Calu3 (cell line): ENCODE measurements around the gene ETDC. TPM values are rescaled to one million over a fixed set of nuclear protein-coding genes. Genes with fewer than 3 reads are reported as not detected.

Source experiments
- BruUV-seq: library from RNA; stranded (reverse); fragments of 400-500 nt; replicated peaks from 2 replicates; lab custom pipeline; 2021; lab: Mats Ljungman, UMichigan
- CTCF ChIA-PET: fragments of 300-600 bp; sonication (Branson Sonifier 250); formaldehyde crosslinking; loops from one replicate; lab custom pipeline; 2022; ENCODE audit warnings: antibody characterized with exemption; lab: Charles Lee
- DNase-seq: peaks from one replicate; pipeline ENCODE4 v3.0.0; 2022
- H3K27ac Mint-ChIP-seq: one replicate; pipeline ENCODE4 v1.8.0; 2022; ENCODE audit warnings: mixed read lengths; ENCODE audit not compliant: unreplicated experiment
- H3K27me3 Mint-ChIP-seq: one replicate; pipeline ENCODE4 v1.8.0; 2022; ENCODE audit warnings: mixed read lengths; ENCODE audit not compliant: unreplicated experiment
- H3K36me3 Mint-ChIP-seq: one replicate; pipeline ENCODE4 v1.8.0; 2022; ENCODE audit warnings: mild to moderate bottlenecking, moderate library complexity, mixed read lengths; ENCODE audit not compliant: insufficient read depth, unreplicated experiment
- H3K4me1 Mint-ChIP-seq: one replicate; pipeline ENCODE4 v1.8.0; 2022; ENCODE audit warnings: mild to moderate bottlenecking, low read depth, mixed read lengths; ENCODE audit not compliant: unreplicated experiment
- H3K4me3 Mint-ChIP-seq: one replicate; pipeline ENCODE4 v1.8.0; 2022; ENCODE audit warnings: mild to moderate bottlenecking, low read depth, moderate library complexity, mixed read lengths; ENCODE audit not compliant: unreplicated experiment
- H3K9me3 Mint-ChIP-seq: one replicate; pipeline ENCODE4 v1.8.0; 2022; ENCODE audit warnings: low read depth, mixed read lengths; ENCODE audit not compliant: unreplicated experiment
- CTCF ChIP-seq: fragments of 200-600 bp; IDR thresholded peaks from one replicate; pipeline ENCODE4 v1.8.0; 2022; ENCODE audit warnings: antibody characterized with exemption; ENCODE audit not compliant: unreplicated experiment
- intact Hi-C: fragments of 100-400 bp; cut with micrococcal nuclease; formaldehyde crosslinking; loops from one replicate; pipeline ENCODE4 v1.10.0; 2022; ENCODE audit not compliant: unreplicated experiment
- total RNA-seq: library from RNA; stranded (reverse); gene quantifications from 2 replicates; pipeline ENCODE4 v1.2.3, GENCODE V29; 2022

ETDC gene
- total RNA-seq, 1 experiment from 2014 or later: not detected

- DNase-seq: no peak
- intact Hi-C loops: no loop called here
- Mint-ChIP-seq H3K4me1 (no peaks in the 10 kb centered on the region), H3K4me3 (no peak overlapping the region), H3K27me3 (no peaks in the 10 kb centered on the region), H3K36me3 (no peaks in the 10 kb centered on the region), H3K27ac (no peak overlapping the region), H3K9me3 (peaks cover 9% of the 10 kb centered on the region)
- no TSS peak for BruUV-seq
- TF ChIP-seq CTCF: no peak
- CTCF ChIA-PET: no interaction called here
Measured at GRCh38 chrX:135330706-135331105, 21.4 kb downstream of the ETDC start.

GRCh38 chrX:135331525-135331924 is 22.2 kb downstream of the ETDC start:
- peaks cover 8% of the 10 kb centered on the region for H3K9me3 Mint-ChIP-seq
- no peak overlapping the region for H3K4me3 Mint-ChIP-seq
- BruUV-seq: no TSS peak
- CTCF ChIA-PET: no interaction called here
- intact Hi-C loops: no loop called here
- peaks cover 3% of the 10 kb centered on the region for H3K36me3 Mint-ChIP-seq
- no peaks in the 10 kb centered on the region for H3K27me3 Mint-ChIP-seq
- no peak for DNase-seq
- TF ChIP-seq CTCF: no peak
- H3K4me1 Mint-ChIP-seq: no peaks in the 10 kb centered on the region
- no peak overlapping the region for H3K27ac Mint-ChIP-seq

GRCh38 chrX:135340831-135341230 is 31.6 kb downstream of the ETDC start:
- peak overlapping the region; percentile 93 for H3K4me3 Mint-ChIP-seq
- BruUV-seq: no TSS peak
- intact Hi-C loops: no loop called here
- no peak for TF ChIP-seq CTCF
- H3K9me3 Mint-ChIP-seq: no peaks in the 10 kb centered on the region
- H3K4me1 Mint-ChIP-seq: peaks cover 50% of the 10 kb centered on the region
- H3K27me3 Mint-ChIP-seq: no peaks in the 10 kb centered on the region
- H3K27ac Mint-ChIP-seq: no peak overlapping the region
- DNase-seq: no peak
- CTCF ChIA-PET: no interaction called here
- peaks cover 39% of the 10 kb centered on the region for H3K36me3 Mint-ChIP-seq

- DNase-seq: peak; percentile 10
- Mint-ChIP-seq H3K9me3 (no peaks in the 10 kb centered on the region), H3K27ac (peak overlapping the region; percentile 35), H3K4me3 (peak overlapping the region; percentile 93), H3K4me1 (peaks cover 28% of the 10 kb centered on the region), H3K36me3 (peaks cover 34% of the 10 kb centered on the region), H3K27me3 (no peaks in the 10 kb centered on the region)
- CTCF ChIA-PET: no interaction called here
- intact Hi-C loops: no loop called here
- no peak for TF ChIP-seq CTCF
- TSS peak; percentile 36 for BruUV-seq
Measured at GRCh38 chrX:135345107-135345589, 35.9 kb downstream of the ETDC start.
